H9 (cell line): ENCODE measurements around the gene TECRL. TPM values are rescaled to one million over a fixed set of nuclear protein-coding genes. Genes with fewer than 3 reads are reported as not detected.

ENCODE experiments used
- DNase-seq: peaks from one replicate; pipeline ENCODE4 v3.0.0-alpha.2; 2017
- H2AFZ ChIP-seq: one replicate; pipeline ENCODE4 v1.6.1; 2013; ENCODE audit warnings: mild to moderate bottlenecking, low read length, control low read depth, moderate library complexity
- H2AK5ac ChIP-seq: 2 replicates; pipeline ENCODE4 v1.6.1; 2013; ENCODE audit warnings: low read length, control low read depth, mixed read lengths; ENCODE audit not compliant: insufficient read length
- H2BK120ac ChIP-seq: one replicate; pipeline ENCODE4 v1.6.1; 2013; ENCODE audit warnings: low read depth, mild to moderate bottlenecking, low read length, control low read depth, inconsistent platforms; ENCODE audit not compliant: poor library complexity, severe bottlenecking
- H2BK12ac ChIP-seq: 2 replicates; pipeline ENCODE4 v1.6.1; 2013; ENCODE audit warnings: low read length, control low read depth, mixed read lengths, low read depth; ENCODE audit not compliant: insufficient read length
- H2BK15ac ChIP-seq: 2 replicates; pipeline ENCODE4 v1.6.1; 2013; ENCODE audit warnings: low read depth, low read length, control low read depth
- H2BK20ac ChIP-seq: one replicate; pipeline ENCODE4 v1.6.1; 2013; ENCODE audit warnings: low read depth, mild to moderate bottlenecking, low read length, control low read depth, inconsistent platforms; ENCODE audit not compliant: poor library complexity, severe bottlenecking
- H2BK5ac ChIP-seq: 2 replicates; pipeline ENCODE4 v1.6.1; 2013; ENCODE audit warnings: low read length, control low read depth, mixed read lengths; ENCODE audit not compliant: insufficient read length
- H3K14ac ChIP-seq: 2 replicates; pipeline ENCODE4 v1.6.1; 2013; ENCODE audit warnings: low read length, control low read depth; ENCODE audit not compliant: insufficient read depth
- H3K18ac ChIP-seq: 2 replicates; pipeline ENCODE4 v1.6.1; 2013; ENCODE audit warnings: low read depth, mild to moderate bottlenecking, mixed read lengths, low read length, control low read depth; ENCODE audit not compliant: insufficient read length
- H3K23ac ChIP-seq: 2 replicates; pipeline ENCODE4 v1.6.1; 2013; ENCODE audit warnings: low read length, control low read depth, mixed read lengths, low read depth; ENCODE audit not compliant: insufficient read length
- H3K23me2 ChIP-seq: 2 replicates; pipeline ENCODE4 v1.6.1; 2013; ENCODE audit warnings: low read depth, mild to moderate bottlenecking, mixed read lengths, low read length, control low read depth; ENCODE audit not compliant: insufficient read length, poor library complexity, severe bottlenecking
- H3K27ac ChIP-seq: 2 replicates; pipeline ENCODE4 v1.5.1; 2013; ENCODE audit warnings: low read length, control low read depth, mixed read lengths, low read depth; ENCODE audit not compliant: insufficient read length
- H3K27me3 ChIP-seq: 2 replicates; pipeline ENCODE4 v1.6.1; 2013; ENCODE audit warnings: low read length, control low read depth, inconsistent platforms; ENCODE audit not compliant: insufficient read depth
- H3K4ac ChIP-seq: 2 replicates; pipeline ENCODE4 v1.6.1; 2013; ENCODE audit warnings: low read depth, mild to moderate bottlenecking, control low read depth, inconsistent platforms, low read length, moderate library complexity
- H3K4me1 ChIP-seq: 2 replicates; pipeline ENCODE4 v1.6.1; 2013; ENCODE audit warnings: low read length, control low read depth, inconsistent platforms; ENCODE audit not compliant: insufficient read depth
- H3K4me2 ChIP-seq: 2 replicates; pipeline ENCODE4 v1.6.1; 2013; ENCODE audit warnings: low read length, control low read depth, mixed read lengths; ENCODE audit not compliant: insufficient read length, insufficient read depth
- H3K56ac ChIP-seq: 2 replicates; pipeline ENCODE4 v1.6.1; 2013; ENCODE audit warnings: low read depth, mild to moderate bottlenecking, mixed read lengths, low read length, control low read depth; ENCODE audit not compliant: insufficient read length
- H3K79me1 ChIP-seq: 2 replicates; pipeline ENCODE4 v1.6.1; 2013; ENCODE audit warnings: low read depth, mild to moderate bottlenecking, moderate library complexity, low read length, control low read depth, inconsistent platforms; ENCODE audit not compliant: insufficient read depth, poor library complexity, severe bottlenecking
- H3K79me2 ChIP-seq: 2 replicates; pipeline ENCODE4 v1.6.1; 2013; ENCODE audit warnings: low read length, control low read depth, inconsistent platforms; ENCODE audit not compliant: insufficient read depth
- H3K9ac ChIP-seq: 2 replicates; pipeline ENCODE4 v1.6.1; 2013; ENCODE audit warnings: low read length, control low read depth, mixed read lengths; ENCODE audit not compliant: insufficient read length; ENCODE audit errors: extremely low read depth
- H3K9me3 ChIP-seq: one replicate; pipeline ENCODE4 v1.6.1; 2013; ENCODE audit warnings: low read depth, low read length, inconsistent platforms; ENCODE audit not compliant: control insufficient read depth
- H3T11ph ChIP-seq: one replicate; pipeline ENCODE4 v1.6.1; 2013; ENCODE audit warnings: mild to moderate bottlenecking, low read length, control low read depth, inconsistent platforms
- H4K20me1 ChIP-seq: one replicate; pipeline ENCODE4 v1.6.1; 2013; ENCODE audit not compliant: control insufficient read depth, insufficient read length, insufficient read depth
- H4K5ac ChIP-seq: 2 replicates; pipeline ENCODE4 v1.6.1; 2013; ENCODE audit warnings: low read depth, mild to moderate bottlenecking, mixed read lengths, low read length, control low read depth; ENCODE audit not compliant: insufficient read length
- H4K8ac ChIP-seq: replicated peaks from 2 replicates; pipeline ENCODE4 v1.6.1; 2013; ENCODE audit warnings: low read length, control low read depth, mixed read lengths, low read depth; ENCODE audit not compliant: insufficient read length
- H4K91ac ChIP-seq: 2 replicates; pipeline ENCODE4 v1.6.1; 2013; ENCODE audit warnings: low read depth, mild to moderate bottlenecking, moderate library complexity, mixed read lengths, low read length, control low read depth; ENCODE audit not compliant: insufficient read length
- H3K27ac Mint-ChIP-seq, 3 experiments: 2 replicates in 2 of 3; 3 replicates in 1 of 3; pipeline ENCODE4 v1.8.0; 2020 to 2021; ENCODE audit warnings: mixed read lengths in 3 of 3, mild to moderate bottlenecking in 1 of 3, moderate library complexity in 1 of 3
- H3K27me3 Mint-ChIP-seq: 2 replicates; pipeline ENCODE4 v1.8.0; 2021; ENCODE audit warnings: low read depth, mild to moderate bottlenecking, moderate library complexity, mixed read lengths
- H3K36me3 Mint-ChIP-seq, 3 experiments: 2 replicates in 2 of 3; 3 replicates in 1 of 3; pipeline ENCODE4 v1.8.0; 2020 to 2021; ENCODE audit warnings: low read depth in 3 of 3, mixed read lengths in 3 of 3; ENCODE audit not compliant: insufficient read depth in 1 of 3
- H3K4me1 Mint-ChIP-seq, 2 experiments: 2 replicates each; pipeline ENCODE4 v1.8.0; 2020; ENCODE audit warnings: mixed read lengths in 2 of 2
- H3K4me3 Mint-ChIP-seq, 2 experiments: 2 replicates in 1 of 2; 3 replicates in 1 of 2; pipeline ENCODE4 v1.8.0; 2020 to 2021; ENCODE audit warnings: mild to moderate bottlenecking in 2 of 2, mixed read lengths in 2 of 2, moderate library complexity in 1 of 2
- H3K9me3 Mint-ChIP-seq, 2 experiments: 2 replicates in 1 of 2; 3 replicates in 1 of 2; pipeline ENCODE4 v1.8.0; 2020; ENCODE audit warnings: mild to moderate bottlenecking in 2 of 2, mixed read lengths in 2 of 2, moderate library complexity in 1 of 2
- WGBS: extraction: QIAGEN DNeasy Blood & Tissue Kit; methylation state at CpG from one replicate; pipeline ENCODE4 v1.1.7; 2013; ENCODE audit warnings: missing lambda C conversion rate, low lambda C conversion rate, mixed read lengths; ENCODE audit not compliant: insufficient read length; ENCODE audit errors: extremely low coverage; 5-methylcytosine and 5-hydroxymethylcytosine counted together
- total RNA-seq: library from RNA; stranded (reverse); gene quantifications from 2 replicates; pipeline ENCODE4 v1.2.1, GENCODE V29; 2021
- TF ChIP-seq, protein P1 (sequence below): fragments of 200-600 bp; sonication (generic); conservative IDR thresholded peaks from 3 replicates; pipeline ENCODE4 v1.8.0; 2021; ENCODE audit warnings: antibody characterized with exemption, mild to moderate bottlenecking

Gene TECRL
- total RNA-seq, 1 experiment from 2014 or later = not detected

DNA sequence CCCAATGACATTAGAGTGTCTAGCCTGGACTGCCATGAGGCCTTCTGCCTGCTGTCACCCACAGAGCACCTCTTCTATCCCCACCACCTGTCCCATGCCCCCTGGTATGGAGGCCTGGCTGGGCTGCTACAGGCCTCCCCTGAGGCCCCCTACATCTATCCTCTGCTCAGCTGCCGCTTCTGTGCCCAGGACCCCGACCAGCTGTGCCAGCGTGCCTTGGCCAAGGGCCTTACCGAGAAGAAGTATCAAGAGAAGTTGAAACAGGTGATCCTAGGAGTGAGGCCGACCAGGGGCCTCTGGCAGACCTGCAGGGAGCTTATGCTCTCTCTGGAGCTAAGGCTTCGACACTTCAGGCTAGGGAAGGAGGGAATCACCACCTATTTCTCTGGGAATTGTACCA lies 21.7 kb upstream of the TECRL start:
- H3K4me2 ChIP-seq = no peak overlapping the region
- no peaks in the 10 kb centered on the region for H3K23me2 ChIP-seq
- no peak for DNase-seq
- no peak overlapping the region for H2BK5ac ChIP-seq
- no peak overlapping the region for H3K56ac ChIP-seq
- H3K27ac ChIP-seq = no peak overlapping the region
- H3K4me1 ChIP-seq = no peaks in the 10 kb centered on the region
- H3K9me3 Mint-ChIP-seq = peaks cover 18 to 22% of the 10 kb centered on the region in 2 experiments
- H3K79me2 ChIP-seq = no peaks in the 10 kb centered on the region
- H3K4me3 Mint-ChIP-seq = no peak overlapping the region
- no peak overlapping the region for H2BK120ac ChIP-seq
- H2AFZ ChIP-seq = no peak overlapping the region
- no peak overlapping the region for H2AK5ac ChIP-seq
- H3K4me1 Mint-ChIP-seq = no peaks in the 10 kb centered on the region
- H3K14ac ChIP-seq = no peak overlapping the region
- no peak overlapping the region for H3K27ac Mint-ChIP-seq
- H3K4ac ChIP-seq = no peak overlapping the region
- H2BK12ac ChIP-seq = no peak overlapping the region
- H2BK20ac ChIP-seq = no peak overlapping the region
- H3T11ph ChIP-seq = no peak overlapping the region
- no peak overlapping the region for H3K9ac ChIP-seq
- H3K27me3 ChIP-seq = no peaks in the 10 kb centered on the region
- H3K27me3 Mint-ChIP-seq = no peaks in the 10 kb centered on the region
- peaks cover 14 to 24% (median 15%) of the 10 kb centered on the region in 3 experiments for H3K36me3 Mint-ChIP-seq
- H3K79me1 ChIP-seq = no peaks in the 10 kb centered on the region
- no CpG with 5 or more reads among the region's 6 CpGs for WGBS
- H4K91ac ChIP-seq = no peak overlapping the region
- H2BK15ac ChIP-seq = no peak overlapping the region
- no peaks in the 10 kb centered on the region for H4K20me1 ChIP-seq
- no peak overlapping the region for H3K23ac ChIP-seq
- H3K9me3 ChIP-seq = no peaks in the 10 kb centered on the region
- no peak overlapping the region for H3K18ac ChIP-seq
- TF ChIP-seq, protein P1, sequence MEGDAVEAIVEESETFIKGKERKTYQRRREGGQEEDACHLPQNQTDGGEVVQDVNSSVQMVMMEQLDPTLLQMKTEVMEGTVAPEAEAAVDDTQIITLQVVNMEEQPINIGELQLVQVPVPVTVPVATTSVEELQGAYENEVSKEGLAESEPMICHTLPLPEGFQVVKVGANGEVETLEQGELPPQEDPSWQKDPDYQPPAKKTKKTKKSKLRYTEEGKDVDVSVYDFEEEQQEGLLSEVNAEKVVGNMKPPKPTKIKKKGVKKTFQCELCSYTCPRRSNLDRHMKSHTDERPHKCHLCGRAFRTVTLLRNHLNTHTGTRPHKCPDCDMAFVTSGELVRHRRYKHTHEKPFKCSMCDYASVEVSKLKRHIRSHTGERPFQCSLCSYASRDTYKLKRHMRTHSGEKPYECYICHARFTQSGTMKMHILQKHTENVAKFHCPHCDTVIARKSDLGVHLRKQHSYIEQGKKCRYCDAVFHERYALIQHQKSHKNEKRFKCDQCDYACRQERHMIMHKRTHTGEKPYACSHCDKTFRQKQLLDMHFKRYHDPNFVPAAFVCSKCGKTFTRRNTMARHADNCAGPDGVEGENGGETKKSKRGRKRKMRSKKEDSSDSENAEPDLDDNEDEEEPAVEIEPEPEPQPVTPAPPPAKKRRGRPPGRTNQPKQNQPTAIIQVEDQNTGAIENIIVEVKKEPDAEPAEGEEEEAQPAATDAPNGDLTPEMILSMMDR = no peak
- H4K8ac ChIP-seq = no peak overlapping the region
- no peak overlapping the region for H4K5ac ChIP-seq
